ENCODE results near the gene PGF.

- TF ChIP-seq CTCF (IDR thresholded peaks at IDR 0.05) (no peak), POLR2A (IDR thresholded peaks at IDR 0.05) (no peak)
Measured at GRCh38 chr14:74949859-74950573, 5.4 kb downstream of the PGF start.
